NAMALWA (cell line): ENCODE data around the gene FIBCD1.

ENCODE experiments used
- DNase-seq: peaks from one replicate; pipeline ENCODE4 v3.0.0-alpha.2; 2015; ENCODE audit warnings: low spot score

The FIBCD1 gene

DNA sequence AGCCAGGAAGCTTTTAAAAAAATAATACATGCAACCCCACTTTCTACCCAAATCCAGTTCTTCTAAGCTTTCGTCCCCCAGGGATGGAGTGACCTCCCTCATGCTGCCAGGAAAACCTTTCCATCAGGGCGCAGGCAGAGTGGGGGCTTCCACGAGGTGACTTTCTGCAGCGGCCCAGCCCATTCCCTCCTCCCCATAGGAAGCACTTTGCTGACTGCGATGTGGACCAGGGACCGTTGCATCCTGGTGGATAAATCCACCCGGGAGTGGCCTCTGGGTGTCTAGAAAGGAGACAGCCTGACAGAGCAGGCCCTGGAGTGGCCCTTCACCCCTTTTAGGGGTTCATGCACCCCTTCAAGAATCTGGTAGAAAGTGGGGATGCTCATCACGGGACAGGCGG is 44.0 kb downstream of the FIBCD1 start:
- DNase-seq, result no peak

DNA sequence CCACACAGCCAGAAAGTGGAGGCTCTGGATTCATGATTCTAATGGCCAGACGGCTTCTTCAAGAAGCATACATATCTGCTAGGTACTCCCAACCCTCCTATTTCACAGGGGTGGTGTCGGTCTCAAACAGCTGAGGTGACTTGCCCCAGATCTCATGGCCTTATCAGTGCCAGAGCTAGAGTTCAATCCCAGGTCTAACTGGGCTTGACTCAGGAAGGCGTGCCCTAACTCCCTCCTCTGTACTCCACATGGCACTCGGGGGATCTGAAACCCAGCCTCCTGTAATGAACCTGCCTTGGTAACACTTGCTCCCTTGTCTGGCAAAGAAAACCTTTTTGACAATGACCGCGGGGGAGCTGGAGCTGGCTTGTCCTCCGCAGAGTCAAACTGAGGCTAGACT is 44.5 kb downstream of the FIBCD1 start:
- DNase-seq, result no peak

DNA sequence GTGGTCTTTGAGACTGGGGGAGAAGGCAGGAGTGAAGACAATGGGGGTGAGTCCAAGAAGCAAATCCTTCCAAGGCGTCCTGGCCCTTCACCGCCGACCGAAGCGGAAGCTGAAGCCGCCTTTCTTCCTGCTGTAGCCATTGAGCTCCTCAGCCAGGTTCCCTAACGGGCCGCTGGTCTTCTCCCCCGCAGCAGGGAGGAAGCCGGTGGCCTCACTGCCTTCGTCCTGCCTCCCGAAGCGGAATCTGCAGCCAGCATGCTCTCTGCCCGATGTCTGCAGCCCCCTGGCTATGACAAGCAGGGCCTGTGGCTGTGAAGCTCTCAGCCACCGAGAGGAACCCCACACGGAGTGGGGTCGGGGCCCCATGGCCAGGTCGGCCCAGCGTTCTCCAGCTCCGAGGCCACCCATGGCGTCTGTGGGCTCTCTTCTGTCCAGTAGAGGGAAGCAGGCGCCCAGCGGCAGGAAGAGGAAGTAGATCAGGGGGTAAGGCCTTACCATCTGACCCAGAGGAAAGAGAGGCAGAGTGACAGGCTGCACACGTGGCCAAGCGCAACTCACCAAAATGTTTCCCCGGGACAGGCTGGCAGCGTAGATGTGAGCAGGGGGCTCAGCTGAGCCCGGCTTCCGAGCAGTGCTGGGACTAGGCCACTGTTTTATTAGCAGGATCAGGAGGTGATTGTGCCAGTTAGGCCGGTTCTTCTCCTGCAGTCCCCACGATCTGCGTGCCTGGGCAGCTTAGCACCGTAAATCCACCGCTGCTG is 45.5 kb downstream of the FIBCD1 start:
- no peak for DNase-seq

DNA sequence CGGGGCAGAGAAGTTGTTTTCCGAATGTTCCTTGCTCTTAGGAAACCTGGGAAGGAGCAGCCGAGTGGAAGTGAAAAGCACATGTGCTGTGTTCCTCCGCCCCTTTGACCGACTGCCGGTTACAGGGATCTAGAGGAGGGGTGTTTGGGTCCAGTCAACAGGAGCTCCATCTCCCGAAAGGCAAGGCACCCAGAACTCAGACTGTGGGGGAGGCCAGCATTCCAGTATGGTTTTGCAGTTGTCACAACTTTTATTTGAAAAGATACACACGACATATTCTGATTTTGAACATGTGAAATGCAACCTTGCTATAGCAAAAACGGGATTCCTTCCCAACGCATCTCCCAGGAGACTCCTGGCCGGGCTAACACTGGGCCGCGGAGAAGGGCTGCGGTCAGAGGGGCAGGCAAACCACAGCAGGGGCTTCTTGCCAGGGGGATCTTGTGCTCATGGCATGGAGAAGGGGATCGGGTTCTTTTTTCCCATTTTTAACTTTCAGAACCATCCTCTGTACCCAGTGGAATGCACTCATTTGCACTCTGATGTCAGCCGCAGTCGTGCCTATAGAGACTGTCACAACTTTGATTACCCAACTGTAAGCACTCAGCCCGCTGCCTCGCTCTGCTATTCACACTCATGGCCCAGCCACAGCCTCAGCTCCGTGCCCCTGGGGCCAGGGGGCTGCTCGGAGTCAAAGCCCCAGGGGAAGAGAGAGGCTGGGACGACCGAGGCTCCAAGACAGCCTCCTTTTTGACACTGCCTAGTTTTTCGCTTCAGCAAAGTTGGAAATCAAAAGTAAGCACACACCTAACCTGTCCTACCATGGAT is 46.4 kb downstream of the FIBCD1 start:
- DNase-seq, result no peak

DNA sequence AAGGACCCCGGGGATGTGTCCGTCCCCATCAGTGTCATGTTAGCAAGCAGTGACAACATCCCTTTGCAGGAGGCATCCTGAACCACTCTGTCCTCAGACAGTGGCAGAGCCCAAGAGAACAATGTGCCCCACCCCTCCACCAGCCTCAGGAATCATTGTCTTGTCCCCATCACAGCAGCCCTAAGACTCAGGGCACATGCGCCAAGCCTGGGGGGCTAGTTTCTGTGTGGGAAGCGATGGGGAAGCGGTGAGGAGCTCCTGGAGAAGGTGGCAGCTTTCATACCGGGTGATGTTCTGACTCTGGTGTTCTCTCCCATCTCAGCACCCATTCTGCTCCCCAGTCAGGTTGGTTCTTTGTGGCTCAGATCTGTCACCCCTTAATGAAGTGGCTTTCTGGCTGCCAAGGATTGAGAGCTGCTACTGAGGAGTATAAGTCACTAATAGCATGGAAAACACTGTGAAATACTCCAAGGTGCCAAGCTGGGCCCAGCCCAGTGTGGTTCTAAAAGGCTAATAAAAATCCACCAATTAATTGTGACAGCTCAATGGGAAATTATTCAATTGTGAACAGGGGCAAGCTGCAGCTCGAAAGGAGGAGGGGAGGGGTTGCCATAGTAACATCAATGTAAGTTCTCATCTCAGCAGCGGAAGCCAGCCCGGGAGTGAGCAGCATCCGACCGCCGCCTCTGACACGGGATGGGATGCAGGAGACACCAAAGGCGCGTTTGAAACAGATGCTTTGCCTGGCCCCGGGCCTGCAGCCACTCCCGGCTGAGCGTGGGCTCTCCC is 47.2 kb downstream of the FIBCD1 start:
- DNase-seq, result no peak

DNA sequence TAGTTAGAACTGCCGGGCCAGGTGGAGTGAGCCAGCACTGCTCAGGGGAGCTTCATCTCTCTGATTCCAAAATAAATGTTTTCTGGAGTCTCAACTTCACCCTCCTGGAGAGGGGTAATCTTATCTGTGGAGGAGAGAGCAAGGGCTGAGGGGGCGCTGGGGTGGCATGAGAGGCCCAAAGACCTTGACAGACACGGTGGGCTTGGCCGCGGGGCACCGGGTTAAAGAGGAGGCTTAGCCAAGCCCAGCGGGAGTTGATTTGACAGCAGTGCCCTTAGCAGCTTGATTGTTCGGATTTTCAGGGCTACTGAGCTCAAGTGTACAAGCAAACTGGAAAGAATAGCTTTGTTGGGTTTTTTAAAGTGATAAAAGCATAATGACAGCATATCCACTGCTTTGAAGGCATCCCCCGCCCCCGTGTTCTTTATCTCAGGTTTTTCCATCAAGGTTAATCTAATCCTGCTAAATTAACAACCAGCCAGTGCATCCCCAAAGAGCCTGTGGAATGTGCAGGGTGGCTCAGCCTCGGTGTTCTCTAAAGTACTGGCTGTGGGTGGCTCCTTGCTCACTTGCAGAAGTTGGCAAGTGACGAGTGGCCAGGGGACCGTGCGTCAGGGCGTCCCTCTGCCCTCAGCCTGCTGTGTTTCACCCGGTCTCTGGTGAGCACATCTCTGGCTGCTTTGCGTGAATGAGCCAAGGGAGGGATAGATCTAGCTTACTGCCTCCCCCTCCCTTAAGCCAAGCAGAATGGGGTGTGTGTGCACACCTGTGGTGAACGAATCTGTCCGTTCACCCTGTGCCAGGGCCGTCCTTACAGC is 48.0 kb downstream of the FIBCD1 start:
- DNase-seq, result no peak

DNA sequence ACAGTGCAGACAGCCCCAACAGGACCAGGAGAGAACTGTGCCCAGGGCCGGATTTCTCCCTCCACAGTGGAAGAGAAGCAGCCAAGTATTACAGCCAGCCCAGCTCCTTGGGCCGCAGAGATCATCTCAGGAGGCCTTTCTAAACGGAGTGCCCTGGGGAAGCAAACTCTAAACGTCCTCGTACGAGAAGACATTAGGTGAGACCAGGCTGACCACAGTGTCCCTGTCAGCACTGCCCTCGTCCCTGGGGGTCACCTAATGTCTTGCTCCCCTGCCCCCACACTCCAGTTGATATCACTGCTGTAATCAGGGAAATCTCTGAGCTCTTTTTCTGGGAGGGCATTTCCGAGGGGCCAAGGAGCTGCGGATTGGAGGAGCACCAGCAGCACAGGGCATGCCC is 48.9 kb downstream of the FIBCD1 start:
- no peak for DNase-seq

DNA sequence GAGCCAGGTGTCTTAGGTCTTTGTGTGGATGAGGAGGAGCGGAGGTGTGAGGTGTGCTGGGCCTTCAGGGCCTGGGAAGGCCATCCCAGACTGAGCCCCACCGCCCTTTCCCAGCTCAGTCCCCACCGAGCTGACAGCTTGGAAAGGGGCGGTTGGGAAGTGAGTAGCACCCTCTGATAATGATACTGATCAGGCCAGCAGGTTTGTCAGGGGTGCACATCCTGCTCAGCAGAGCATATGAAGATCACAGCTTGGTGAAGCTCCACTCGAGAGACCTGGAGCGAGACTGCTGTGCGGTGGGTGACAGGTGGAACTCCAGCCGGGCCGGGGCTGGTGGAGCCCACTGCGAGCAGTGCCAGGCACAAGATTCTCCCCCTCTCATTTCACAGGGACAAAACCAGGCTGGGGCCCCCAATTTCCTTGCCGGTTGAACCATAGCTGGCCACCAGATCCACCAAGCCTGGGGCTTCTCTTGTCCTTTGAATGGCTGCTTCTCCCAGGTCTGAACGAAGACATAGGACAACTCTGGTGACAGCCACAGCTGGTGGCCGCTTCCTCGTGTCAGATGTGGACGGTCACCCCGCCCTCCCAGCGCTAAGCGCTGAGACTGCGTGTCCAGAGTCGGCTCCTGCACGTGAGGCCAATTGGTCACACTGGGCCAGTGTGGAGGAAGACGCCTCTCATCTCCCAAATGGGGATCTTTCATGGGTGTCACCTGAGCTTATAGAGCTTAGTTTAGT is 50.7 kb downstream of the FIBCD1 start:
- no peak for DNase-seq

DNA sequence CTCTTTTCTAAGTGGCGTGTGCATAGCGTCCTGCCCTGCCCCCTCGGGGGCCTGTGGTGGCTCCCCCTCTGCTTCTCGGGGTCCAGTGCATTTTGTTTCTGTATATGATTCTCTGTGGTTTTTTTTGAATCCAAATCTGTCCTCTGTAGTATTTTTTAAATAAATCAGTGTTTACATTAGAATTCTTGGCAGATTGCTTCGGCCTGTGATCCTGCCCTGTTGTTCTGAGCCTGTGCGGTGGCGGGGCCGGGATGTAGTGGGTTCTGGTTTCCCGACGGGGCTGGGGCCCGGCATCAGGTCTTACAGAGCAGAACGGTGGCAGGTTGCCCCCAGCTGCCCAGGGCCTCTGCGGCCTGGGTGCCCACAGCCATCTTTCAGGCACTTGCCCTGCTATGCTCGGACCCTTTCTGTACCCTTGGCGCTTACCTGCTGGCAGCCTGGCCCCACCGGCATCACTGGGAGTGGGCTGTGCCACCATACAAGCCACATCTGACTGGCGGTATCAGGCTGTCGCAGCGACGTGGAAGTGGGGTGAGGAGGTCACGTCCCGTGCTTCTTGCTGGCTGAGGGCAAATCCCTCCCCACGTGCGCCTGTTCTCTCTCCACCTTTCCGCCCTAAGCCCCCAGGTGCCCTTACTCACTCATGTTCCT is 51.4 kb downstream of the FIBCD1 start:
- no peak for DNase-seq

DNA sequence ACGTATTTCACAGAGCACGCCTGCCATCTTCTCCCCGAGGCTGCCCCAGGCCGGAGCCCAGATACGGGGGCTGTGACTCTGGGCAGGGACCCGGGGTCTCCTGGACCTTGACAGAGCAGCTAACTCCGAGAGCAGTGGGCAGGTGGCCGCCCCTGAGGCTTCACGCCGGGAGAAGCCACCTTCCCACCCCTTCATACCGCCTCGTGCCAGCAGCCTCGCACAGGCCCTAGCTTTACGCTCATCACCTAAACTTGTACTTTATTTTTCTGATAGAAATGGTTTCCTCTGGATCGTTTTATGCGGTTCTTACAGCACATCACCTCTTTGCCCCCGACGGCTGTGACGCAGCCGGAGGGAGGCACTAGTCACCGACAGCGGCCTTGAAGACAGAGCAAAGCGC is 52.1 kb downstream of the FIBCD1 start:
- DNase-seq, result no peak

DNA sequence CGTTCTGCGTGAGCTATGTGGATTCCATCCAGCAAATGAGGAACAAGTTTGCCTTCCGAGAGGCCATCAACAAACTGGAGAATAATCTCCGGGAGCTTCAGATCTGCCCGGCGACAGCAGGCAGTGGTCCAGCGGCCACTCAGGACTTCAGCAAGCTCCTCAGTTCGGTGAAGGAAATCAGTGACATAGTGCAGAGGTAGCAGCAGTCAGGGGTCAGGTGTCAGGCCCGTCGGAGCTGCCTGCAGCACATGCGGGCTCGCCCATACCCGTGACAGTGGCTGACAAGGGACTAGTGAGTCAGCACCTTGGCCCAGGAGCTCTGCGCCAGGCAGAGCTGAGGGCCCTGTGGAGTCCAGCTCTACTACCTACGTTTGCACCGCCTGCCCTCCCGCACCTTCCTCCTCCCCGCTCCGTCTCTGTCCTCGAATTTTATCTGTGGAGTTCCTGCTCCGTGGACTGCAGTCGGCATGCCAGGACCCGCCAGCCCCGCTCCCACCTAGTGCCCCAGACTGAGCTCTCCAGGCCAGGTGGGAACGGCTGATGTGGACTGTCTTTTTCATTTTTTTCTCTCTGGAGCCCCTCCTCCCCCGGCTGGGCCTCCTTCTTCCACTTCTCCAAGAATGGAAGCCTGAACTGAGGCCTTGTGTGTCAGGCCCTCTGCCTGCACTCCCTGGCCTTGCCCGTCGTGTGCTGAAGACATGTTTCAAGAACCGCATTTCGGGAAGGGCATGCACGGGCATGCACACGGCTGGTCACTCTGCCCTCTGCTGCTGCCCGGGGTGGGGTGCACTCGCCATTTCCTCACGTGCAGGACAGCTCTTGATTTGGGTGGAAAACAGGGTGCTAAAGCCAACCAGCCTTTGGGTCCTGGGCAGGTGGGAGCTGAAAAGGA is 53.3 kb downstream of the FIBCD1 start:
- DNase-seq, result no peak

DNA sequence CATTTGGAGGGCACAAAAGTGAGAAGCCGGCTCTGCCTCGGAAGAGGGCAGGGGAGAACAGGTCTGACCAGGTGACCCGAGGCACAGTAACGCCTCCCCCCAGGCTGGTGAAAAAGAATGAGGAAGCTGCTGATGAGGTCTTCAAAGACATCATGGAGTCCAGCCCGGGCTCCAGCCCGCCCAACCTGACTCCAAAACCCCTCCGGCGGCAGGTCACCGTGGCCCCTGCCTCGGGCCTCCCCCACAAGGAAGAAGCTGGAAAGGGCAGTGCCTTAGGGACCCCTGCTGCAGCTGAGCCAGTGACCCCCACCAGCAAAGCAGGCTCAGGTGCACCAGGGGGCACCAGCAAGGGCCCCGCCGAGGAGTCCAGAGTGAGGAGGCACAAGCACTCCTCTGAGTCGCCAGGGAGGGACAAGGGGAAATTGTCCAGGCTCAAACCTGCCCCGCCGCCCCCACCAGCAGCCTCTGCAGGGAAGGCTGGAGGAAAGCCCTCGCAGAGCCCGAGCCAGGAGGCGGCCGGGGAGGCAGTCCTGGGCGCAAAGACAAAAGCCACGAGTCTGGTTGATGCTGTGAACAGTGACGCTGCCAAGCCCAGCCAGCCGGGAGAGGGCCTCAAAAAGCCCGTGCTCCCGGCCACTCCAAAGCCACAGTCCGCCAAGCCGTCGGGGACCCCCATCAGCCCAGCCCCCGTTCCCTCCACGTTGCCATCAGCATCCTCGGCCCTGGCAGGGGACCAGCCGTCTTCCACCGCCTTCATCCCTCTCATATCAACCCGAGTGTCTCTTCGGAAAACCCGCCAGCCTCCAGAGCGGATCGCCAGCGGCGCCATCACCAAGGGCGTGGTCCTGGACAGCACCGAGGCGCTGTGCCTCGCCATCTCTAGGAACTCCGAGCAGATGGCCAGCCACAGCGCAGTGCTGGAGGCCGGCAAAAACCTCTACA is 54.2 kb downstream of the FIBCD1 start:
- no peak for DNase-seq

DNA sequence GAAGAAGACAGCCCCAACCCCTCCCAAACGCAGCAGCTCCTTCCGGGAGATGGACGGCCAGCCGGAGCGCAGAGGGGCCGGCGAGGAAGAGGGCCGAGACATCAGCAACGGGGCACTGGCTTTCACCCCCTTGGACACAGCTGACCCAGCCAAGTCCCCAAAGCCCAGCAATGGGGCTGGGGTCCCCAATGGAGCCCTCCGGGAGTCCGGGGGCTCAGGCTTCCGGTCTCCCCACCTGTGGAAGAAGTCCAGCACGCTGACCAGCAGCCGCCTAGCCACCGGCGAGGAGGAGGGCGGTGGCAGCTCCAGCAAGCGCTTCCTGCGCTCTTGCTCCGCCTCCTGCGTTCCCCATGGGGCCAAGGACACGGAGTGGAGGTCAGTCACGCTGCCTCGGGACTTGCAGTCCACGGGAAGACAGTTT is 54.9 kb downstream of the FIBCD1 start:
- DNase-seq, result no peak

DNA sequence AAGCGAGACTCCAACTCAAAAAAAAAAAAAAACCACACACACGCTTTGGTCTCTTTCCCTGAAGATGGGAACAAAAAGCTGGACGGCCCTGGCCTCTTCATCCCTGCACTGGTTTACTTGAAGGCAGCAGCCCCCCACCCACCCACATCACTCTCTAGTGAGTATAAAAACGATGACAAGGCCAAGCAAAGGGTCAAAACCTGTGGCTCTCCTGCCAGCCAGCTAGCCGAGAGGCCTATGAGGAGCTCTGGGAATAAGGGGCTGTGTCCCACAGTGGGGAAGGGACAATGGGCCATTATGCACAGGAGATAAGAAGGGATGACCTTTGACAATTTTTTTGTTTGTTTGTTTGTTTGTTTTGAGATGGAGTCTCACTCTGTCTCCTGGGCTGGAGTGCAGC is 55.6 kb downstream of the FIBCD1 start:
- no peak for DNase-seq

DNA sequence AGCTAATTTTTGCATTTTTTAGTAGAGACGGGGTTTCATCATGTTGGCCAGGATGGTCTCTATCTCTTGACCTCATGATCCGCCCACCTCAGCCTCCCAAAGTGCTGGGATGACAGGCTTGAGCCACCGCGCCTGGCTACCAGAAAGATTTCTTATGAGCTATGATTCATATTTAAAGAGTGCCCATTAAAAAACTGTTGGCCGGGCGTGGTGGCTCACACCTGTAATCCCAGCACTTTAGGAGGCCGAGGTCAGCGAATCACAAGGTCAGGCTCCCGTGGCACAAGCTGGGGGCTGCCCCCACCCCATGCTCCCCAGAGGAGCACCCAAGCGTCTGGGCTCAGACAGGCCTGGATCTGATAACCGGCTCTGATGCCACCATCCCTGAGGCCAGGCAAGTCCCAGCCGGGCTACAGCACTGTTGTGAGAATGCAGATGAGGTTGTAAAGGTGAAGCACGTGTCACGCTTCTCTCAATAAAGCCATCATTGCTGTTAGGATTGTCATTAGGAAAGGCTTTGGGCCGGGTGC is 56.3 kb downstream of the FIBCD1 start:
- DNase-seq, result no peak

DNA sequence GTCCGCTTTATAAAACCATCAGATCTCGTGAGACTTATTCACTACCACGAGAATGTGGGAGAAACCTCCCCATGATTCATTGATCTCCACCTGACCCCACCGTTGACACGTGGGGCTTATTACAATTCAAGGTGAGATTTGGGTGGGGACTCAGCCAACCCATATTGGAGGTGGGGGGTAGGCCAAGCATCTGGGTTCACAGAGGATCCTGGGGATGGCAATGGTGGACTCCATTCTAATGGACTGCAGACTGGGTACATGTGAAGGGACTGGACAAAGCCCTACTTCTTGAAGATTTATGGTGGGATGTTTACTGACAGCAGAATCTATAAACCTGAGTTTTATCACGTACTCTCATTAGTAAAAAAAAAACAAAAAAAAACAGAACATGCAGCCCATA is 57.5 kb downstream of the FIBCD1 start:
- DNase-seq, result no peak

DNA sequence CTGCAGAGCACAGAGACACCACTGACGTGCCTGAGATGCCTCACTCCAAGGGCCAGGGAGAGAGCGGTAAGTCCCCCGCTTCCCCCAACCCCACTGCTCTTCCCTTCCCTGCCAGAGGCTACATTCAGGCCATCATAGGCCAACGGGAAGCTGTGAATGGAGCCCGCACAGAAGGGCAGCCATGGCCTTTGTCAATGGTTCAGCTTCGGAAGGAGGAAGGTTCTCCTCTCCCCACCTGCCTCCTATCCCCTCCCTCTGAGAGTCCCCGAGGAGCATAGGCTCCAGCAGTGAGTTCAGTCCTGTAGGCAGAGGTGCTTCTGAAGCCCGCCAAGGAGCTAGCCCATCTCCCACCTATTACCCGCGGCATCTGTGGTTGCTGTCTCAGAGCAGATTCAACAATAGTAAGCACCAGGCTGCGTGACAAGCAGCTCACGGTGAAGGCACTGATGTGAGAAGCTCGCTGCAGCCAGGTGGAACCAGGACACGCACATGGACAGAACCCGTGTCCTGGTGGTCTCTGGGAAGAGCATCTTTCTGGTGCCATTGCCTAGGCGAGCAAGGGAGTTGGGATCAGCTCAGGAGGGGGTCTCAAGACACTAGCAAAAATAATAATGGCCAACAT is 58.3 kb downstream of the FIBCD1 start:
- no peak for DNase-seq
